Vagina (tissue), 2 donors: ENCODE data around the gene MRPL10.

Experiments used
- CTCF ChIP-seq, 3 experiments: fragments of 450-650 bp in 2 of 3; fragments of 200-600 bp in 1 of 3; sonication (generic) in 1 of 3; IDR thresholded peaks; one replicate each; pipeline ENCODE4 v1.5.1; 2017 to 2019; ENCODE audit warnings: antibody characterized with exemption in 3 of 3, mild to moderate bottlenecking in 2 of 3, moderate library complexity in 2 of 3
- POLR2A ChIP-seq, 2 donors: fragments of 450-650 bp; IDR thresholded peaks; one replicate each; pipeline ENCODE4 v1.6.1; 2017; ENCODE audit warnings: antibody characterized with exemption in 2 of 2, mild to moderate bottlenecking in 2 of 2, moderate library complexity in 2 of 2
- POLR2AphosphoS5 ChIP-seq, 2 donors: sonication (generic); formaldehyde crosslinking; IDR thresholded peaks; one replicate each; pipeline ENCODE4 v1.9.0; 2017; ENCODE audit warnings: antibody characterized with exemption in 2 of 2, mild to moderate bottlenecking in 2 of 2, low read depth in 1 of 2; ENCODE audit not compliant: insufficient read depth in 1 of 2

- no peak for TF ChIP-seq CTCF (IDR thresholded peaks at IDR 0.05)
- no peak for TF ChIP-seq POLR2A (IDR thresholded peaks at IDR 0.05)
- no peak for TF ChIP-seq POLR2AphosphoS5 (IDR thresholded peaks at IDR 0.05; ENCODE audit: insufficient read depth in 1 of 2, low read depth in 1 of 2)
Observed at GRCh38 chr17:47873200-47874090, 42.1 kb upstream of the MRPL10 start.
